Stimulated activated CD8-positive, alpha-beta memory T cell treated with anti-CD3 and anti-CD28 coated beads, Interleukin-7, amount 100 ng/mL, for 24 hours (primary cell): Measurements from ENCODE around the gene ACAP2.
A peak's percentile ranks its signal among the peaks of the same experiment; 100 is the strongest.
"Not testable (repeated sequence)": the region's sequence is repeated elsewhere in the genome, so short reads cannot be mapped to it uniquely, and the experiment has no call there.

Experiments used
- DNase-seq: peaks from one replicate; pipeline ENCODE4 v3.0.0-alpha.2; 2020; ENCODE audit warnings: low read depth

ACAP2 gene, protein sequence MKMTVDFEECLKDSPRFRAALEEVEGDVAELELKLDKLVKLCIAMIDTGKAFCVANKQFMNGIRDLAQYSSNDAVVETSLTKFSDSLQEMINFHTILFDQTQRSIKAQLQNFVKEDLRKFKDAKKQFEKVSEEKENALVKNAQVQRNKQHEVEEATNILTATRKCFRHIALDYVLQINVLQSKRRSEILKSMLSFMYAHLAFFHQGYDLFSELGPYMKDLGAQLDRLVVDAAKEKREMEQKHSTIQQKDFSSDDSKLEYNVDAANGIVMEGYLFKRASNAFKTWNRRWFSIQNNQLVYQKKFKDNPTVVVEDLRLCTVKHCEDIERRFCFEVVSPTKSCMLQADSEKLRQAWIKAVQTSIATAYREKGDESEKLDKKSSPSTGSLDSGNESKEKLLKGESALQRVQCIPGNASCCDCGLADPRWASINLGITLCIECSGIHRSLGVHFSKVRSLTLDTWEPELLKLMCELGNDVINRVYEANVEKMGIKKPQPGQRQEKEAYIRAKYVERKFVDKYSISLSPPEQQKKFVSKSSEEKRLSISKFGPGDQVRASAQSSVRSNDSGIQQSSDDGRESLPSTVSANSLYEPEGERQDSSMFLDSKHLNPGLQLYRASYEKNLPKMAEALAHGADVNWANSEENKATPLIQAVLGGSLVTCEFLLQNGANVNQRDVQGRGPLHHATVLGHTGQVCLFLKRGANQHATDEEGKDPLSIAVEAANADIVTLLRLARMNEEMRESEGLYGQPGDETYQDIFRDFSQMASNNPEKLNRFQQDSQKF

DNA sequence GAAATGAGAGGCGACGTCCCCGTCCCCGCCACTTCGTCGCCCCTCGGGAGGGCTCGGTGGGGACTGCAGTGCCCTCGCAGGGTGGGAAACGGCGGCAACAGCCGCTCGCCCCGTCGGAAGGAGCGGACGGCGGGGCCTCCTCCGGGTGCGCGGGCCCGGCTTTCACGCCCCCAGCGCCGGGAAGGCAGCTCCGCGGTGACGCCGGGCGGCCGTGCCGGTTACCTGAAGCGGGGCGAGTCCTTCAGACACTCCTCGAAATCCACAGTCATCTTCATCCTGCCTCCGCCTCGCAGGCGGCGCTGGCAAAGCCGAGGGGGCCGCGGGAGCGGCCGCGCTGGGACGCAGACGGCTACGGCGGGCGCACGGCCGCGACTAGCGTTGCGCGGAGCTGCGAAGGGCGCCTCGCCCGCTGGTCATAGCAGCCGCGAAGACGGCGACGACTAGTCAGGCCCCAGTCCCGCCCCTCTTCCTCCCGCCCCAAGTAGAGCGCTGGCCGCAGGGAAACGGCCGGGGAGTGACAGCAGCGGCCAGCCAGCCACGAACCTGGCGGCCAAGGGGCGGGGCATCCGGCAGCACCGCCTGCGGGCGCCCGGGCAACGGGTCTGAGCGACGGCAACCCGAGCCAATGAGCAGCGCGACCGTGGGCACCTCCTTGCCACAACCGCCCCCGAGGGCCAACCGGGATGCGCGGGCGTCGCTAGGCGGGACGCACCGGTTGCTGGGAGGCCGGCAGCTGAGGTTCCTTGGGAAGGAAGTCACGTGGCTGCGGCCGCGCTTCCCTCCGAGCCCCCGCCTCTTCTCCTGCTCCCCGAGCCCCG, at the start of gene ACAP2:
ACAP2 (minus strand) TSS at position 448 of the 818 bp plus-strand sequence; CDS start at position 275, 173 bp downstream.
- peak; percentile 95 for DNase-seq

DNA sequence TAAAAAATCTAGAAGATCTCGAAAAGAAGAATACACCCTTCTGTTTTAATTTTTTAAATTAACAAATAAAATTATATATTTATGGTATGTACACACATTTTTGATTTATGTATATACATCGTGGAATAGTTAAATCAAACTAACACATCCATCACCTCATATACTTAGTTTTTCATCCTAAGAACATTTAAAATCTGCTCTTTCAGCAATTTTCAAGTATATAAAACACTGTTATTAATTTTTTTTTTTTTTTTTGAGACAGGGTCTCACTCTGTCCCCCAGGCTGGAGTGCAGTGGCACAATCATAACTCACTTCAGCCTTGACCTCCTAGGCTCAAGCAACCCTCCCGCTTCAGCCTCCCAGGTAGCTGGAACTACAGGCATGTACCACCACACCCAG, 32.8 kb upstream of the ACAP2 start:
- no peak for DNase-seq

DNA sequence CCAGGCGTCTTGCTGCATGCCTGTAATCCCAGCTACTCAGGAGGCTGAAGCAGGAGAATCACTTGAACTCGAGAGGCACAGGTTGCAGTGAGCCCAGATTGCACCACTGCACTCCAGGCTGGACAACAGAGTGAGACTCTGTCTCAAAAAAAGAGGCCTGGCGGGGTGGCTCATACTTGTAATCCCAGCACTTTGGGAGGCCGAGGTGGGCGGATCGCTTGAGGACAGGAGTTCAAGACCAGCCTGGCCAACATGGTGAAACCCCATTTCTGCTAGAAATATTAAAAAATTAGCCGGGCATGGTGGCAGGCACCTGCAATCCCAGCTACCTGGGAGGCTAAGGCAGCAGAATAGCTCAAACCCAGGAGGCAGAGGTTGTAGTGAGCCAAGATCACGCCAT, 32.3 kb upstream of the ACAP2 start:
- DNase-seq: not testable (repeated sequence)

- DNase-seq: no peak
Observed at GRCh38 chr3:195468841-195469240, 26.0 kb upstream of the ACAP2 start.

GRCh38 chr3:195468391-195468776, 25.6 kb upstream of the ACAP2 start:
- no peak for DNase-seq

DNA sequence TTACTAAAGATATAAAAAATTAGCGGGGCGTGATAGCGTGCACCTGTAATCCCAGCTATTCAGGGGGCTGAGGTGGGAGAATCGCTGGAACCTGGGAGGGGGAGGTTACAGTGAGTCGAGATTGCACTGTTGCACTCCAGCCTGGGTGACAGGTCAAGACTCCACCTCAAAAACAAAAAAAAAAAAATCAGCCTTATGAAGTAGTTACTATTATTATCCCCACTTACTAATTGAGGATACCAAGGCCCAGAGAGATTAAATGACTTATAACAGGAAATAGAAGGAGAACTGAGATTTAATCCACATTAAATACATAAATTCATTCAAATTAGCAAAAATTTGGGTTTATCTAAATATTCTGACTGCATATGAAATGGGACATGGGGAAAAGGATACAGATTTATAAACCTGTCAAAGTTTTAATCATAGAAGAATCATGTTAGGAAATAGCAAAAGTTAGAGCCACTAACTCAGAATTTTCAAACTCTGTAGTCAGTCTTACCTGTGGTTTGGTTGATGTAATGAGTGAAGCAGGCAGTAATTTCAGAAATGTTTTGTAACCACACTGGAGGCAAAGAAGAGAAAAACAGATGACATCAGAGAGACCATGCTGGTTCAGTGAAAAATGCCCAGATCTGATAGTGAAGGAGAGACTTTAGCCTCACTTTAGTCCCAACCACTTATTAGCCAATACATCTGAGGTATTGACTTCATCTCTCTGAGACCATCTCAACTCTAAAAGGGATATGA, 25.0 kb upstream of the ACAP2 start:
- no peak for DNase-seq

DNA sequence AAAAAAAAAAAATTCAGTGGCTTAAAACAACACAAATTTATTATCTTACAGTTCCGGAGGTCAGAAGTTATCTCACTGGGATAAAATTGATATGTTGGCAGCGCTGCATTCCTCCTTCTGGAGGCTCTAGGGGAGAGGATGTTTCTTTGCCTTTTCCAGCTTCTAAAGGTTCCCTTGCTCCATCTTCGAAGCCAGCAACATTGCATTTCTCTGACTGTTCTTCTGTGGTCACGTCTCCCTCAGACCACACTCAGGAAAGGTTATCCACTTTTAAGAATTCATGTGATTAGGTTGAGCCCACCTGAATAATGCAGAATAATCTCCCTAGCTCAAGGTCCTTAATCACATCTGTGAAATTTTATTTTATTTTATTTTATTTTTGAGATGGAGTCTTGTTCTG, 23.4 kb upstream of the ACAP2 start:
- DNase-seq: no peak

GRCh38 chr3:195462922-195463321, 20.1 kb upstream of the ACAP2 start:
- not testable (repeated sequence) for DNase-seq

- DNase-seq: no peak
Observed at GRCh38 chr3:195462308-195462610, 19.4 kb upstream of the ACAP2 start.

DNA sequence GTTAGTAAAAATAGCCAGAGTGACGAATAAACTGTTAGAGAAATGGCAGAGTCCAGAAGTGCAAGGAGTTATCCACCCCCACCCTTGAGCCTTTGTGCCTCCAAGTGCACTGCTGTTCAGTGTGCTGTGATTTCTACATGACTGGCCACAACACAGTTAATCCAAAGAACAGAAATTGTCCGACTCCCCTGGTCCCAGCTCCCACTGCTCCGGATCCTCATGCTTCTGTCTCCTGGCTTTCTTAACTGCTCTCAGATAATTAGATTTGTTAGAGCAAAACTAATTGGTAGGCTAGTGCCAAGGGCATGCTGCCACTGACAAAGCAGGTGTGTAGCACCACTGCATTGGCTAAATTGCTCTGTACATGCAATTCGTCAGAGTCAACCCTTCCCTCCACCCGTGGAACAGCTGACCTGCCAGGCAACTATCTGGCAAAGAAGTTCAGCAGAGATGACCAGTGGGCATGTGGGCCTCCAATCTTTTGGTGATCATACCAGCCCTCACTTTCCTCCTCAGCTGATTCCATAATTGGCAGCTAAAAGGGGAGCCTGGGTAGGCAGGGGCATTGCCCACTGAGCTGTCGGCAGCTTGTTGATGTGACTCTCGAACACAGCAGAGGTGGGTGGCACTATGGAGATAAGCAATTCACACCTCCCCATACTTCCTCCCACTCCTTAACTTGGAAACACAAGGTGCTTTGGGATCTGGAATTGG, 18.9 kb upstream of the ACAP2 start:
- DNase-seq: no peak

- DNase-seq: no peak
Observed at GRCh38 chr3:195460091-195460713, 17.4 kb upstream of the ACAP2 start.

GRCh38 chr3:195458316-195458717, 15.5 kb upstream of the ACAP2 start:
- DNase-seq: no peak

DNA sequence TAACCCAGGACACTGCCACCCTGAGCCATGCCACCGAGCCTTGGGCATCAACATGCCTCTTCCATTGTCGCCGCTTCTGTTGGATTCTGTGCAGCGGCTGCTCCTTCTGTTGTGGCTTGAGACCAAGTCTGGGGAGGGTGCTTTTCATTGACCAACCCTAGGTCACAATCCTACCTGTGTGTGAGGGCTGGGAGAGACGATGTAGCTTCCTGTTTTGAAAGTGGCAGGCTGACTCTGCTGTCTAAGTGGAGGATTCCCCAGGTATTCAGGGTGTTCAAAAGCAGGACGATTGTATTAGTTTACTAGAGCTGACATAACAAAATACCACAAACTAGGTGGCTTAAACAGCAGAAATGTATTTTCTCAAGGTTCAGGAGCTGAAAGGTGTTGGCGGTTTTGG, 13.0 kb upstream of the ACAP2 start:
- no peak for DNase-seq

- no peak for DNase-seq
Observed at GRCh38 chr3:195453236-195453635, 10.4 kb upstream of the ACAP2 start.

GRCh38 chr3:195451373-195452015, 8.7 kb upstream of the ACAP2 start:
- no peak for DNase-seq

DNA sequence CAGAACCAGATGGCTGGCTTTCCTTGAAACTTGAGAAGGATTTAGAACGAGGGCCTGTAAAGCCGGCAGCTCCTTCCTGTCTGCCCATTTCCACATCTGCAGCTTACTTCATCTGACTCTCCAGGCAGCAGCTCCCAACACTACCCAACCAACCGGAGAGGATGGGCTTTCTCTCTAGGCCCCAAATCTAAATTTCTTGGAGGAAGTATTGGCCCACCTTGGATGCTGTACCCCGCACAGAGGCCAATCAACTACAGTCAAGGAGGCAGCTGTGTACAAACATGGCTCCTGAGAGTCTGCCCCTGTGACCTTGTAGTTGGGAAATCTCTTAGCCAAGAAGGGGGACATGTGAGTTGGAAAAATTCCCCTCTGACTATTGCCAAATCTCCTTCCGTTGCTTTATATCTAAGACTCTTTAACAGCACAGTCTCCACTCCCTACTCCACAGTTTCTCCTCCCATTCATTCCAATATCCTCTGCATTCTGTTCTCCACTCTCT, 8.0 kb upstream of the ACAP2 start:
- DNase-seq: no peak

GRCh38 chr3:195448205-195448875, 5.5 kb upstream of the ACAP2 start:
- no peak for DNase-seq

- DNase-seq: no peak
Observed at GRCh38 chr3:195447201-195447600, 4.4 kb upstream of the ACAP2 start.

DNA sequence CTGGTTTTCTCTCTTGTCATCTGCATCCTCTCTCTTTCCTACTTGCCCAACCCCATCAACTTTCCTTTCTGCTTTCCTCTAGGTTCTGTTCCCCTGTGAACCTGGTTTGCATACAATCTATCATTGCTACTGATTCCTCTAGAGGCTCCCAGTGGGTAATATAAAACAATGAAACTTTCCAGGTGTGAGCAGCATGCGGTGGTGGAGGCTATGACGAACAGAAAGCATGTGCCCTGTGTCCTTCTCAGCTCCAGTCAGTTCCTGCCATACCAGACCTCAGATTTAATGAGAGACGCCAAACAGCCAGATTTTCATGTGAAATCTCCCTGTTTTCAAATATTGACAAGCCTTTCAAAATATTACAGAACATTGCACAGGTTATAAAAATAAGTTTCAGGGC, 3.5 kb upstream of the ACAP2 start:
- DNase-seq: no peak

GRCh38 chr3:195445885-195446284, 3.1 kb upstream of the ACAP2 start:
- DNase-seq: no peak
